GM08714 (cell line): Measurements from ENCODE around the gene LDB2.

Experiments used
- H3K4me3 ChIP-seq: fragments of 200-500 bp; sonication (Bioruptor generic); 2 replicates; pipeline ENCODE4 v1.5.1; 2014; ENCODE audit warnings: mild to moderate bottlenecking, low read length, inconsistent platforms
- ZNF274 ChIP-seq: IDR thresholded peaks from 2 replicates; pipeline ENCODE4 v1.6.1; 2012; ENCODE audit warnings: mild to moderate bottlenecking, low read depth, low read length

Gene LDB2

DNA sequence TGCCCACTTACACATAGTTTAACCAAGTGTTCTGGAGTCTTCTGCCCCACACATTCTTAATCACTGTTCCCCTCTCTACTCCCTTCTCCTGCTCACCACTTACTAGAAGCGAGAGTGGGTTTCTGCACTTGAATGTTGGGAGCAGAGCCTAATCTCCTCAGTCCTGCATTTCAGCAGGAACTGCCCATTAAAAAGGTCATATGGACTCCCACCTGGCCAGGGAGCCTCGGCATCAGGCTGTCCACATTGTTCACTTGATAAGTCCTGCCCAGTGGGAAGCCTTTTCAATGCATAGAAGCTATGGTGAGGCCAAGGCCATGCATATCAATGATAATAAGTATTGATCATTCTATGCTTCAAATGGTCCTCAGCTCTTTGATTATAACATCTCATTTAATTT lies 144.3 kb downstream of the LDB2 start:
- TF ChIP-seq ZNF274 = no peak
- no peak overlapping the region for H3K4me3 ChIP-seq

GRCh38 chr4:16752150-16752549 lies 146.3 kb downstream of the LDB2 start:
- TF ChIP-seq ZNF274 = no peak
- H3K4me3 ChIP-seq = no peak overlapping the region

- TF ChIP-seq ZNF274 = no peak
- H3K4me3 ChIP-seq = no peak overlapping the region
Measured at GRCh38 chr4:16750882-16751642, 147.4 kb downstream of the LDB2 start.

- H3K4me3 ChIP-seq = no peak overlapping the region
- TF ChIP-seq ZNF274 = no peak
Measured at GRCh38 chr4:16750216-16750615, 148.2 kb downstream of the LDB2 start.

DNA sequence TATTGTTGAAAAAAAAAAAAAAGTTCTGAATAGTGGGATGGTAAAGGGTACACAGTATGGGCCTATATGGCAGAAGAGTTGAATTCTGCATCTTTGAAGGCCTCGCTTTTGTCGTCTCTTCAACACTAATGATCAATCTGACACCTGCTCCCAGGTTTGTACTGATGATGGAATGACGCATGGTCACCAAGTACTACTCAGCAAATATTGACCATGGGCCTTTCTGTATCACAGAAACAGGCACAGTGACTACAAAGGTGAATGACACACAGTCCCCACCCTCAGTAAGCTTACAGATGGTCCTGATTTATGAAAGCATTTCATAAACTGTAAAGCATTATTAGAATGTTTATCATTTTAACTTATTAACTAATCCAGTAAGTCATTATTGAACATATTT lies 152.6 kb downstream of the LDB2 start:
- no peak overlapping the region for H3K4me3 ChIP-seq
- no peak for TF ChIP-seq ZNF274

GRCh38 chr4:16745009-16745635 lies 153.3 kb downstream of the LDB2 start:
- H3K4me3 ChIP-seq = no peak overlapping the region
- TF ChIP-seq ZNF274 = no peak

DNA sequence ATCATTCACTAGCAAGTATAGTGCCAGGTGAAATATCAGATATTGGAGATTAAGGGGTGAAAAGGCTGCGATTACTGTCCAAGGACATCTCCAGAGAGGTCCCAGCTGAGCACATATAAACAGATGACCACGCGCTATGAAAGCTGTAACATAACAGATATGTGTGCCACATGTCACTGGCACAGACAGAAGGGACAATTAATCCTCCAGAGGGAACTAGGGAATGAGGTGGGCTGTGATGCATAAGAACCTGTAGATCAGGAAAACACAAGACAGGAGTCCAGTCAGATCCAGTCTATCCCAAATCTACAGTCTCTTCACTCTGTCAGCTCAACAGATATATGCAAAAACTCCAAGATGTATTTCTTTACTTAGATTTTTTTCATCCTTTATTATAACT lies 157.2 kb downstream of the LDB2 start:
- H3K4me3 ChIP-seq = no peak overlapping the region
- TF ChIP-seq ZNF274 = no peak

DNA sequence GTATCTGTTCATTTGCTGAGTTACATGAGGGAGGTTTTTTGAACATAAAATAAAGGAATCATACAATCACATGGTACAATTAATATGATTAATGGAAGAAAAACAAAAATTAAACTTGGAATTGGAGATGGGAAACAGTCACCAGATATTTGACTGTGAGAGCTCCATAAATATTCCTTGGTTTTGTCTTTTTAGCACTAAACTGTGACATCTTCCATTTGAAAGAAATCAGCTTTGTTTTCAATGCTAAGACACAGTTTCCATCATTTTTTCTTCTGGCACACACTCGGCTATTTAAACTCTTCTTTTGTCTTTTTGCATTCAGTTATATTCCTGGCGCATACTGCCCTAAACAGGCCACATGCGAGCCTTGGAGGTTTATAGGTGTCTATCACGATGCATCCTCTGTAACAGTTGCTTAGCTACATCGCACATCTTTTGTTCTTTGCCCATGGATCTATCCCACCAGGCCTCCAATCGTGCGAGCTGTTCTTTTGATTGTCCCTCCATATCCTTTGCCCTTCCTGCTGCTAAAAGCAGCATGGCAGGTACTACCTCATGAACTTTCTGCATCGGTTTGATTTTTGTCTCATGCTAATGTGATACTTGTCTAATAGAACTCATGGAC lies 158.3 kb downstream of the LDB2 start:
- no peak for TF ChIP-seq ZNF274

DNA sequence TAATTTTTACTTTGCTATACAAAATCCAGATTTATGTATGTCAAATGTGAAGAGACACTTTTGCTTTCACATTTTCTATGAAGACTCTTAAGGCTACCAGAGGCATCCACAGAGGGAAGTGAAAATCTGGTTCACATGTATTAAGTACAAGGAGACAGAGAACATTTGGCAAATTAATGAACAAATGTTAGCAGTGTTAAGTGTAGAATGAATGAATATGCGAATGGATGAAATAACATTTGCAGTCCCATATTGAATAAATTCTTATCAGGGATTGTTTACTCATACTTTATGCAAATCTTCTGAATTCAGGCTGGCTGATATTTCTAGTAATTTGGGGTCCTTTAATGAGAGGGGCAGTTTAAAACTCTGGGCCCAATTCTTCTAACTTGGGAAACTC lies 159.9 kb downstream of the LDB2 start:
- no peak overlapping the region for H3K4me3 ChIP-seq
- no peak for TF ChIP-seq ZNF274

More for the DNA sequence above, 158.3 kb downstream of the LDB2 start:
- H3K4me3 ChIP-seq = no peak overlapping the region

DNA sequence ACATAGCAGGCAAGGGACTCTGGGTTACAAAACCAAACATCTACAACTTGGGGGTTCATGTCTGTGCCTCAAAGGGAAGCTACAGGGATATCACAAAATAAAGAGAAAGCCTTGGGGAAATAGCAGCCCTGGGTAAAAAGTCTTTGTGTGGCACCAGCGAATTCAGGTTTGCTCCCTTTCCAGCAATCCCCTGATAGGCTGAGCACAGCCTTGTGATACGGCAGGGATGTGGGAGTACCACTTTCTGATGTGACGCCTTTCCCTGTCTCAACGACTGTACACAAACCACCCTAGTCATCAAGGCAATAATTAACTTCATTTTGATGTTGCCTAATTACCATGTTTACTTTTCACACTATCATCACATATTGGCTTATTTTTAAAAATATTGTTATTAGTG lies 164.9 kb downstream of the LDB2 start:
- no peak overlapping the region for H3K4me3 ChIP-seq
- no peak for TF ChIP-seq ZNF274

DNA sequence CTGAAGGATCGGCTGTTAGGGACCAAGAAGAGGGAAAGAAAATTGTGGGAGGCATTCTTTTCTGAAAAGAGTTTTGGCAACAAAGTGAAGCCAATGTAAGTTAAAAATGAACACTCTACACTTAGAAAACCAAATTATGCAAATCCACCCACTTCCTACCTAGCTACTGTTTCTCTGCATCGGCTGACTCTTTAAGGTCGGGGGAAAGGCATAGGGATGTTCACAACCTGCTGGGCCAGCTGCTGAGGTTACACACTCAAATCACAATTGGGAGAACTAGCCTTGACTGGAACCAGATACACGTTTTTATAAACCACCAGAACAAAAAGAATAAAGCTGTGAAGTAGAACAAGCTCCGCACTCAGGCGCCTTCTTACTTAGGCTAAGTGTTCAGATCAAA lies 165.7 kb downstream of the LDB2 start:
- H3K4me3 ChIP-seq = no peak overlapping the region
- no peak for TF ChIP-seq ZNF274

GRCh38 chr4:16731776-16732380 lies 166.6 kb downstream of the LDB2 start:
- no peak overlapping the region for H3K4me3 ChIP-seq
- TF ChIP-seq ZNF274 = no peak

GRCh38 chr4:16730522-16731205 lies 167.8 kb downstream of the LDB2 start:
- no peak for TF ChIP-seq ZNF274

GRCh38 chr4:16729336-16729735 lies 169.1 kb downstream of the LDB2 start:
- no peak for TF ChIP-seq ZNF274
- no peak overlapping the region for H3K4me3 ChIP-seq

More at GRCh38 chr4:16730522-16731205, 167.8 kb downstream of the LDB2 start:
- no peak overlapping the region for H3K4me3 ChIP-seq

GRCh38 chr4:16728849-16729248 lies 169.6 kb downstream of the LDB2 start:
- H3K4me3 ChIP-seq = no peak overlapping the region
- TF ChIP-seq ZNF274 = no peak
